ENCODE measurements around the gene RAB29.

- no peak for TF ChIP-seq REST (IDR thresholded peaks at IDR 0.05; ENCODE audit: low read depth)
- no peak for TF ChIP-seq EGR1 (IDR thresholded peaks at IDR 0.05)
Measured at GRCh38 chr1:205804605-205805004, 29.3 kb upstream of the RAB29 start.

All from Ishikawa (cell line).